GM18868 (cell line): Measurements from ENCODE around the gene IRAK2.
"Not testable (repeated sequence)": the region's sequence is repeated elsewhere in the genome, so short reads cannot be mapped to it uniquely, and the experiment has no call there.

ENCODE experiments used
- ATAC-seq: cut with Tn5 transposase; IDR thresholded peaks from one replicate; pipeline ENCODE4 v1.9.1; 2021; ENCODE audit warnings: mild to moderate bottlenecking, moderate library complexity; ENCODE audit not compliant: unreplicated experiment

The IRAK2 gene

DNA sequence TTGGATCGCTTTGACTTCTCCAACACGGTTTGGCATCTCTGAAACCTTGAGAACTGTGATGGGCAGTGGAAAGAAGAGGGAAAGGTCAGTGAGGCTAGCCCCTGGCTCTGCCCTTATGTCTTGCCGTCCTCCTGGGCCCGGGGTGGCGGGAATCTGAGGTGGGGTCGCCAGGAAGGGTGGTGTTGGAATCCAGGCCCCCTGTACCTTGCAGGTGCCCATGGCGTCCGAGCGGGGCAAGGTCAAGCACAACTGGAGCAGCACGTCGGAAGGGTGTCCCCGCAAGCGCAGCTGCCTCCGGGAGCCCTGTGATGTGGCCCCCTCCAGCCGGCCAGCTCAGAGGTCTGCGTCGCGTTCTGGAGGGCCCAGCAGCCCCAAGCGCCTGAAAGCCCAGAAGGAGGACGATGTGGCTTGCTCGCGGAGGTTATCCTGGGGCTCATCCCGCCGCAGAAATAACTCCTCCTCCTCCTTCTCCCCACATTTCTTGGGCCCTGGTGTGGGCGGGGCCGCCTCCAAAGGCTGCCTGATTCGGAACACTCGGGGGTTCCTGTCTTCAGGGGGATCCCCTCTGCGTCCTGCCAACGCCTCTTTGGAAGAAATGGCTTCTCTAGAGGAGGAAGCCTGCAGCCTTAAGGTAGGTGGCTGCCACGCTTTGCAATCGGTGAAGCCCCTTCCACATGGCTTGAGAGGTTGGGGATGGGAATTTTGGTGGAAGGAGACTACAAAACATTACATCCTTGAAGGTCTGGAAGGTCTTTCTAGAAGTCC is 84.4 kb downstream of the IRAK2 start:
- ATAC-seq: peak; percentile 22

- ATAC-seq: no peak
These were observed 85.1 kb downstream of the IRAK2 start for GRCh38 chr3:10249833-10250232.

DNA sequence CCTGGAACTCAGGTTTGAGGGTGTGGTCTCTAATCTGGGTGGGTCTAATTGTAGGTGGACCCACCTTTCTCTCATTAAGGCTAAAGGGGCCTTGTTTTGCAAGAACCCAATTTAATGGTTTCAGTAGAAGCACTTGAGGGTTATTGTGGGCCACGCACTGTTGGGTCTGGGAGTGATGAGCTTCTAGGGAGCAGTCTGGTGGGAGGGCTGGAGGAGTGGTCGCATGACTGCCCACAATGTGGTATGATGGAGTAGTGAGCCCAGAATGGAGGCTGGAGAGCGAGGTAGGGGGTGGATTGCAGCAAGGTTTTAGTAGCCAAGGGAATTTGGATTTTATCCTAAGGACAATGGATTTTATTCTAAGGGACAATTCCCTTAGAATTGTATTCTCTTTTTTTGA is 86.3 kb downstream of the IRAK2 start:
- ATAC-seq: no peak

DNA sequence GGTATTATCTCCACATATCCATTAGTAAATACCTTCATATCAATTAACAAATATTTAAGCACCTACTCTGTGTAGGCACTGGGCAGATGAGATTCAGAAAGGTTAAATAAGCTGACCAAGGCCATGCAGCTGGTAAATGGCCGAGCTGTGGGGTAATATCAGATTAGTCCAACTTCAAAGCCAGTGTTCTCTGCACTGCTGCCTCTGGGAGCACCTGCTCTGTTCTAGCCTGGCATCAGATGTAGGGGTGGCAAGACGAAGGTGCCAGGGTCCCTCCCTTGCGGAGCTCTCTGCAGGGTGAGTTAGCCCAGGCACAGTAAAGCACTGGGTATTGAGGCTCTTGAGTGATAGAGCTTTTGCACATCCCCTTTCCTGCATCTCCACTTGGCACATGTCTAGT is 89.0 kb downstream of the IRAK2 start:
- no peak for ATAC-seq

- no peak for ATAC-seq
These were observed 91.1 kb downstream of the IRAK2 start for GRCh38 chr3:10255835-10256234.

- no peak for ATAC-seq
These were observed 94.3 kb downstream of the IRAK2 start for GRCh38 chr3:10259036-10259435.

GRCh38 chr3:10259798-10260197 is 95.1 kb downstream of the IRAK2 start:
- ATAC-seq: no peak

GRCh38 chr3:10260211-10260701 is 95.5 kb downstream of the IRAK2 start:
- no peak for ATAC-seq

DNA sequence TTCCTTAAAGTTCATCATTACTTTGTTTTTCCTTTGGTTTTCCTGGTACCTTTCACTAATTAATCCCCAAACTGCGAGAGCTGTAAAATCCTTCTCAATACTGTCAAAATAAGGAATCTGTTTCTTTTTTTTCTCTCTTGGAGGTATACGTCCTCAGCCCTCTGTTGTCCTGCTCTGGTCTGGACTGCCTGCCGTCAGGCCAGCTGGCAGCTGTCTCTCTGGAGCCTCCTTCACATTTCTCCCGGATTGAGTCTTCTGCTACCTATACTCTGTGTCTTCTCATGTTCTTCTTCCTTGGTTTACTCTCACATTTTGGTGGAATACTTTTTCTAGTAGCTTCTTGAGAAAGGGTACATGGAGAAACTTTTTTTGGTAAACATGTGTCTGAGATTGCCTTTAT is 97.3 kb downstream of the IRAK2 start:
- no peak for ATAC-seq

- ATAC-seq: peak; percentile 55
These were observed 99.1 kb downstream of the IRAK2 start for GRCh38 chr3:10263646-10264363.

DNA sequence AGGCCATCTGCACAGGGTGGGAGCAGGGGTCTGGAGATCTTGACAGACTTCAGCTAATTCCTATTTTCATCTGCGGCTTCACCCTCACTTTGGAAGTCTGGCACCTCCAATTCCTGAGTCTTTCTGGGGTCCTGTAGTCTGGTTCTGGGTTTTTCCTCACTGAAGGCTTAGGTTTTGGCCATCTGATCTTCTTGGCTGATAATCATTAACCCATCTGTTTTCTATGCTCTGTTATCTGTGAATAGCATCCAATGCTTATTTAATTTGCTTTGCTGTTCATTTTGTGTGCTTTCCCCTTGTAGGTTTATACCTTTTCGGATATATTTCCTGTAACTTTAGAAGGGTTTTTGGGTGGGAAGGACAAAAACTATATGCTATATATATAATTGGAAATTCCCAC is 101.1 kb downstream of the IRAK2 start:
- ATAC-seq: no peak

DNA sequence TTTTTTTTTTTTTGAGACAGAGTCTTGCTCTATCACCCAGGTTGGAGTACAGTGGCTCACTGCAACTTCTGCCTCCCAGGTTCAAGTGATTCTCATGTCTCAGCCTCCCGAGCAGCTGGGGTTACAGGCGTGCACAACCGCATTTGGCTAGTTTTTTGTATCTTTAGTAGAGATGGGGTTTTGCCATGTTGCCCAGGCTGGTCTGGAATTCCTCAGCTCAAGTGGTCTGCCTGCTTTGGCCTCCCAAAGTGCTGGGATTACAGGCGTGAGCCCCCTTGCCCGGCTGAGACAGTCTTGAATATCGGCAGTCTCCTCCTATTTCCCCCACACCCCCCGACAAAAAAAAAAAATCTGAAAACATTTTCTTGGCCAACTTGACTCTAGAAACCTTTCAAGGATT is 102.2 kb downstream of the IRAK2 start:
- not testable (repeated sequence) for ATAC-seq

DNA sequence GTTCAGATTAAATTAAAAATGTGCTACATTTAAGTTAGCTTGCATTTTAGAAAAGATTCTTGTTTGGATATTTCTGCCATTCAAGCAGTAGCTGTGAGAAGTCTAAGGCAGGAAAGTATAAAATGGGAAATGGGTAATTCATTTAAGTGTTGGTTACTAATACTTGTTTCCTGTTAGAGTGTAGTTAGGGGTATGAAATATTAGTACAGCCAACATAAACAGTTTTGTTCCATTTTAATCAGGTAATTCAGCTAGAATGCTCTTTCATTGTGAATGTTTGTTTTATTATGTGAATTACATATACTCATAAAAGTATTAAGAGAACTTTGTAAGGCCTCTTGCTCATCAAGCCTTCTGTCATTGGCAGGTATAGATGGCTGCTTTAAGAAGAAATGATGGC is 103.4 kb downstream of the IRAK2 start:
- no peak for ATAC-seq

GRCh38 chr3:10268930-10269329 is 104.2 kb downstream of the IRAK2 start:
- ATAC-seq: no peak

- ATAC-seq: no peak
These were observed 104.7 kb downstream of the IRAK2 start for GRCh38 chr3:10269443-10269842.

DNA sequence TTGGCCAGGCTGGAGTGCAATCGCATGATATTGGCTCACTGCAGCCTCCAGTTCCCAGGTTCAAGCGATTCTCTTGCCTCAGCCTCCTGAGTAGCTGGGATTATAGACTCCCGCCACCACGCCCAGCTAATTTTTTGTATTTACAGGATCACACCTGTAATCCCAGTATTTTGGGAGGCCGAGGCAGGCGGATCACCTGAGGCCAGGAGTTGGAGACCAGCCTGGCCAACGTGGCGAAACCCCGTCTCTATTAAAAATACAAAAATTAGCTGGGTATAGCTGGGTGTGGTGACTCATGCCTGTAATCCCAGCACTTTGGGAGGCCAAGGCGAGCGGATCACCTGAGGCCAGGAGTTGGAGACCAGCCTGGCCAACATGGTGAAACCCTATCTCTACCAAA is 107.8 kb downstream of the IRAK2 start:
- ATAC-seq: not testable (repeated sequence)

GRCh38 chr3:10272977-10273376 is 108.3 kb downstream of the IRAK2 start:
- ATAC-seq: no peak

DNA sequence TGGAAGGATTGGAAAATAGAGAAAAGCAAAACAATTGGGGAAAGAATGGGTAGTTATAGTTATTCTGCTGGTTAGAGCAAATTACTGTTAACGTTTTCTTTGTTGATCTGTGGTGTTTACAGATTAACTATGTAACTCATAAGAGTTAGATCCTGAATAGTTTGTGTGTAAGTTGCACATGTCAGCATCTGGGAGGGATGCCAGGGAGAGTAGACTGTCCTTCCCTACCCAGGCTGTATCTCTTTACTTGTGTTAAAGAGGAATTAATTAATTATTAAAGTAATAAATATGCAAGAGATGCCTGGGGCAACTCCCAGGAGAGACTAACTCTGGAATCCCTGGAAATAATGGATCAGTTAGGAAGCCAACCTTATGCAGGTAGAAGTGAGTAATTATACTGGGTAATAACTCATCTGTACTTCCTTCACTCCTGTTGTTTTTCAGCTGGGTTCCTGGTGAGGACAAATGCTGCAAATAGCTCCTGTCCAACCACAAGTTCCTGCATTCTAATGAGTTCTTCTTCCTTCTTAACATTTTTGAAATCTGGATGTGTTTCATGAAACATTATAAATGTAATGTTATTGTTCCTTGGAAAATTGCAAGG is 109.1 kb downstream of the IRAK2 start:
- ATAC-seq: no peak

DNA sequence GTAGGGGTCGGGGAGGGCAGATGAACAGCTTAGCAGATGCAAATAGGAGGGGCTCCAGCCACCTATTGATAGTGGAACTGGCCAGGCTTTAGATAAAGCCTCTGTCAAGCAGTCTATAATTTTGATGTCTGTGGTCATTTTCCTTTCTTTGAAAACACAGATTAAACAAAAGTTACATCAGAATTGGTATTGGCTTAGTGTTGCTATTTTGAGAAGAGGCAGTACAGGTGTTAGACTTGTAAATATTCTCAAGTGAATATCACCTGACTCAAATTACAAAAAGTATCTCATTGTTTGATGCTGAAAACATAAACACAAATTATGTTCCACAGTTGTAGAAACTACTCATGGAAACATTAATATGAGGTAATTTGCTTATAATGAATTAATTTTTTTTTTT is 109.9 kb downstream of the IRAK2 start:
- no peak for ATAC-seq

DNA sequence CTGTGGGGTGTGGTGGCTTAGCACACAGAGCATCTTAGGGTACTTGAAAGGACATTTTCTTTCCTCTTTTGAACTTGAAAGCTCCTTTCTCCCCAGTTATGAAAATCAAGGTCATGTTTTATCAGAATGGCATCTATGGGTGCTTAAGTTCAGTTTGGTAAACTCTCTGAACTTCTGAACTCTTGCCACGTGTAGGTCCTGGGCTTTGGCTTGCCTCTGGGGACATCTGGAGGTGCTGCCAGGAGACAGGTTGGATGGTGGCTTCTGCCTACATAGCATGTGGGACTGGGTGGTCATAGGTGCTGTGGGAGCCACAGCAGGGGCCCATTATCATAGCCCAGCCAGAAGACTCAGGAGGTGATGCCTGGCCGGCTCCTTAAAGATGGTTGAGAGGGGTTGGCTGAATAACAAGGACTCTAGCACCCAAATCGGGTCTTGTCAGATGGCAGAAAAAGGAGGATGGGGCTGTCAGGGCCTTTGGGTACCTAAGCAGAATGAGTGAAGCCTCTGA is 112.5 kb downstream of the IRAK2 start:
- ATAC-seq: no peak

- ATAC-seq: no peak
These were observed 113.8 kb downstream of the IRAK2 start for GRCh38 chr3:10278501-10278900.
